Stomach smooth muscle (tissue), 2 donors: Measurements from ENCODE around the gene GALNT18.

ENCODE experiments used
- H3K27ac ChIP-seq: one replicate; pipeline ENCODE4 v1.7.0; 2013; ENCODE audit warnings: mild to moderate bottlenecking, low read length, inconsistent platforms
- H3K27me3 ChIP-seq, 2 donors: one replicate each; pipeline ENCODE4 v1.7.0; 2013; ENCODE audit warnings: low read length in 2 of 2; ENCODE audit not compliant: insufficient read depth in 2 of 2, control insufficient read depth in 1 of 2
- H3K36me3 ChIP-seq, 2 donors: one replicate each; pipeline ENCODE4 v1.7.0; 2013; ENCODE audit warnings: low read length in 2 of 2; ENCODE audit not compliant: control insufficient read depth in 2 of 2, insufficient read depth in 2 of 2
- H3K4me1 ChIP-seq: one replicate; pipeline ENCODE4 v1.7.0; 2013; ENCODE audit warnings: low read length; ENCODE audit not compliant: control insufficient read depth, insufficient read depth
- H3K4me3 ChIP-seq, 2 donors: one replicate each; pipeline ENCODE4 v1.7.0; 2013; ENCODE audit warnings: low read length in 2 of 2
- H3K9ac ChIP-seq, 2 donors: one replicate each; pipeline ENCODE4 v1.7.0; 2013; ENCODE audit warnings: low read length in 2 of 2, mild to moderate bottlenecking in 1 of 2
- H3K9me3 ChIP-seq, 2 donors: one replicate each; pipeline ENCODE4 v1.7.0; 2013; ENCODE audit warnings: low read length in 2 of 2; ENCODE audit not compliant: control insufficient read depth in 2 of 2
- donor health status: healthy.
- donor health status: Pancreatic carcinoma.

The GALNT18 gene

DNA sequence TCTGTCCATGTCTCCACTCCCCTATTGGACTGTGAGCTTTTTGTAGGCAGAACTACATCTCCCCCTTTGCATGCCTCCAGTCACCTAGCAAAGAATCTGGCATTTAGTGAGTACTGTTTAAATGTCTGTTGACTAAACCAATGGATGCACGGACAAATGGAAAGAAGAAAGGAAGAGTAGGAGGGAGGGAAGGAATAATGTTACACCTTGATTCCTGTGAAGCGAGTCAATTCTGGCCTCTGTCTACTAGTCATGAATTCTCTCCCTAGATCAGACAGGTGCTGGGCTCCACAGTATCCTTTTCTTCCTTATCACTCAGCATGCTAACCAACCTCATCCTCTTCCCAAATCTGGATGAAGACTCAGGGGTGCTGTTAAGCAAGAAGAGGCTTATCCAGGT is 33.6 kb downstream of the GALNT18 start:
- Histone ChIP-seq H3K27me3 (no peaks in the 10 kb centered on the region), H3K36me3 (no peaks in the 10 kb centered on the region), H3K4me3 (no peak overlapping the region), H3K9ac (no peak overlapping the region), H3K27ac (no peak overlapping the region), H3K4me1 (no peaks in the 10 kb centered on the region), H3K9me3 (no peaks in the 10 kb centered on the region)

DNA sequence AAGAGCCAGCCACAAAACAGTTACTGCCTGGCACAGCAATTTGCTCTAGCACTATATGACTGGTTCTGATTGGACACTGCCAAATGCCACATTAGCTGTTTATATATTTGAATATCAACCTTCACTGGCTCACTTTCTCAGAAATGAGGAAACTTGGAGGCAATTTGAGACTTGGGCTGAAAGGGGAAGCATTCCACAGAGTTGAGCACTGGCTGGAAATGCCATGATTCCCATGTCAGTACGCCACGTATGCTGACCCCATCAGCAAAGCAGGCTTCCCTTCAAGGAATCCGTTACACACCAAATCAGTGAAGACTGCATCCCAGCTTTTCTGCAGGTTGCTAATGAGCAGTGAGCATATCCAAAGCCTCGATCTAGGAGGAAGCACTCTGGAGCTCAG is 34.7 kb downstream of the GALNT18 start:
- H3K36me3 ChIP-seq = no peaks in the 10 kb centered on the region
- H3K9ac ChIP-seq = no peak overlapping the region
- no peaks in the 10 kb centered on the region for H3K4me1 ChIP-seq
- no peak overlapping the region for H3K4me3 ChIP-seq
- H3K9me3 ChIP-seq = no peaks in the 10 kb centered on the region
- no peak overlapping the region for H3K27ac ChIP-seq
- no peaks in the 10 kb centered on the region for H3K27me3 ChIP-seq

DNA sequence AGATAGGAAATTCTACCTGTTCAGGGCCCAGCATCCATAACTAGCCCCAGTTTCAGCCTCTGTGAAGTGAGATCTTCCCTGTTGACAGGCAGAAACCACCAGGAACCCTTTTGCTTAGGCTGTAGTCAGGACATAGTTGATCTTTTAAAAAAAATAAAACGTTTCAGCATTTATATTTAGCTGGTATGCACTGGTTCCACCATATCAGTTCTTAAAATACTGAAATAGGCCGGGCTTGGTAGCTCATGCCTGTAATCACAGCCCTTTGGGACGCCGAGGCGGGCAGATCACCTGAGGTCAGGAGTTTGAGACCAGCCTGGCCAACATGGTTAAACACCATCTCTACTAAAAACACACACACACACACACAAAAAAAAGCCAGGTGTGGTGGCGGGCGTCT is 35.3 kb downstream of the GALNT18 start:
- H3K36me3 ChIP-seq = no peaks in the 10 kb centered on the region
- H3K4me1 ChIP-seq = no peaks in the 10 kb centered on the region
- no peaks in the 10 kb centered on the region for H3K9me3 ChIP-seq
- H3K9ac ChIP-seq = no peak overlapping the region
- H3K4me3 ChIP-seq = no peak overlapping the region
- no peaks in the 10 kb centered on the region for H3K27me3 ChIP-seq
- H3K27ac ChIP-seq = no peak overlapping the region

DNA sequence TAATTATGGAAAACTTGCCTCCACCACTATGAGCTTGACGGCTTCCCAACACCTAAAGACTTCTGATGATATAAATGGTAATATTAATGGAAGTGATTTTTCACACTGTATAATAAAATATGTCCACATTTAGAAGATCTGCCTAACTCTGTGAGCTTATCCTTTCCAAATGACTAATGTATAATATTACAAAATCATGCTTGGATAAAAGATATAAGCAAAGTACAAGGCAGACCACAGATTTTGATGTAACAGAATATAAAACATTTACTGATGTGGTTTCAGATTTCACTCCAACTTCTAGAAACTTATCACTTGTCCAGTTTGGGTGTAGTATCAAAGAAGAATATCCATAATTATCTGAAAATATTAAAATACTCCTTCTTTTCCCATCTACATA is 36.9 kb downstream of the GALNT18 start:
- Histone ChIP-seq H3K9me3 (no peaks in the 10 kb centered on the region), H3K27me3 (no peaks in the 10 kb centered on the region), H3K4me1 (no peaks in the 10 kb centered on the region), H3K27ac (no peak overlapping the region), H3K9ac (no peak overlapping the region), H3K36me3 (no peaks in the 10 kb centered on the region), H3K4me3 (no peak overlapping the region)

DNA sequence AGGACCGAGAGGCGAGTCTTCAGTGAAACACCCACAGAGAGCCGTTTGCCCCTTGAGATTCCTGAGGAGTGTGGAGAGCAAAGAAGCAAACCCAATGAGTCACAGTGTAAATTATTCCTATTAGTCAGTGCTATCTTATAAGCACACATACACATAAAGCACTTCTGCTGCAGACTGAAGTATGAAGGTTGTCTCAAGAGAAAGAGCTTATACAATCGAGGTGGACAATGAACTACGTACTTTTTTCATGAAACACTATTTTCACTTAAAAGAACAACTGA is 37.3 kb downstream of the GALNT18 start:
- no peaks in the 10 kb centered on the region for H3K27me3 ChIP-seq
- H3K9ac ChIP-seq = no peak overlapping the region
- H3K36me3 ChIP-seq = no peaks in the 10 kb centered on the region
- no peaks in the 10 kb centered on the region for H3K4me1 ChIP-seq
- no peak overlapping the region for H3K27ac ChIP-seq
- no peak overlapping the region for H3K4me3 ChIP-seq
- H3K9me3 ChIP-seq = no peaks in the 10 kb centered on the region

DNA sequence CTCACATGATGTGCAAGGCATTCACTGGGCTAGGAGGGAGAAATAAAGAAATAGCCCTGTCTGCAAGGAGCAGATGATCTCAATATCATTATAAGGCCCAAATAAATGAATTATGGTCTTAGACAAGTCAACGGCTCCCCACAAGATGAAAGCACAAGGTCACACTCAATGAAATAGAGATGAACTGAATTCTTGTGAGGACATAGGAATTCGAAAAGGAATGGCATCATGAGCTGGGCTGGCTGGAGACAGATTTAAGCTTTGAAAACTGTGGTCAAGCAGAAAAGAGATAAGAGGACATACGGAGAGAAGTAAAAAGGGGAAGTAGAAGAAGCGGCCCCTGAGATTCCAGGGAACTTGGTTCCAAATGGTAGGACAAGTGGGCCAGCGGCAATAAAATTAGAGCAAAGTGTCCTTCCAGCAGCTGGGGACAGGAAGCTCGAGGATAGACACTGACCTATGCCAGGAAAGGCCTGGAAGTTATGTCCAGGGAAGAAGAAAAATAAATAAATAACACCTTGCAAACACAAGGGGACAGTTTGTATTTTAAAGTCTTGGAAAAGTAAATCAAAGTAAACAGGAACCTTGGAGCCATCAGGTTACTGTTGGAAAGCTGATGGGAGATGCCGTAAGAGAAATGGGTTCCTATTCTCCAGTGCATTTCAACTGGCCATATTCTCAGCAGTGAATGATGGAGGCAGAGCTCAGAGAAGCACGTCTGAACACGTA is 37.8 kb downstream of the GALNT18 start:
- Histone ChIP-seq H3K36me3 (no peaks in the 10 kb centered on the region), H3K27ac (no peak overlapping the region)

DNA sequence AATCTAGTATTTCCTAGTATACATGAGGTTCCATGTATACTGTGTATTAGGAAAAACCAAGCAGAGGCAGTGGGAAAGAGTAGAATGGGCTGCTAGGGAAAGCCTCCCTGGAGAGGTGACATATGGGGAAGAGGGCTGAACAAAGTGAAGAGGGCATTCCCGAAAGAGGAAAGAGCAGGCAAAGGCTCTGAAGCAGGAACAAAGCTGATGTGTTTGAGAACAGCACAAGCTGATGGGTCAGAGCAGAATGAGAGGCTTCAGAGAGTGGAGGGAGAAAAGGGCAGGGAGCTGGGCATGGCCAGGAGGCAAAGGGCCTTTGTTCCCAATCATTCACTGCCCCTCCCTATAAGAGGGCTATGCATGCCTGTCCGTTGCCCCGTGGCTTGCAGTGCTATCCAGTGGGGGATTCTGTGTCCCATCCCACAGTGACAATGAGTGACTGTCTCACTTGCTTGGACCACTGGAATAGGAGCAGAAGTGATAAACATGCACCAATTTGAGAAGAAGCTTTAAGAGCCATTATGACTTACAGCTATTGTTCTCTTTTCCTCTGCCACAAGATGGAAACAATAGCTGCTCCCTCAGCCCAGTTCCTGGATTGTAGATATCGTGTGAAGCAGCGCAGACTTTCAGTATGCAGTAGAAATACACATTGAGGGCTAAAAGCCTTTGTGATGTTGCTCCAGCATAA is 39.6 kb downstream of the GALNT18 start:
- H3K36me3 ChIP-seq = no peaks in the 10 kb centered on the region
- no peak overlapping the region for H3K4me3 ChIP-seq
- no peak overlapping the region for H3K27ac ChIP-seq
- peaks cover 5% of the 10 kb centered on the region for H3K4me1 ChIP-seq
- no peaks in the 10 kb centered on the region for H3K27me3 ChIP-seq
- no peaks in the 10 kb centered on the region for H3K9me3 ChIP-seq
- H3K9ac ChIP-seq = no peak overlapping the region

More for the DNA sequence above, 37.8 kb downstream of the GALNT18 start:
- no peak overlapping the region for H3K4me3 ChIP-seq
- peaks cover 3% of the 10 kb centered on the region for H3K4me1 ChIP-seq
- no peak overlapping the region for H3K9ac ChIP-seq
- no peaks in the 10 kb centered on the region for H3K9me3 ChIP-seq
- H3K27me3 ChIP-seq = no peaks in the 10 kb centered on the region

DNA sequence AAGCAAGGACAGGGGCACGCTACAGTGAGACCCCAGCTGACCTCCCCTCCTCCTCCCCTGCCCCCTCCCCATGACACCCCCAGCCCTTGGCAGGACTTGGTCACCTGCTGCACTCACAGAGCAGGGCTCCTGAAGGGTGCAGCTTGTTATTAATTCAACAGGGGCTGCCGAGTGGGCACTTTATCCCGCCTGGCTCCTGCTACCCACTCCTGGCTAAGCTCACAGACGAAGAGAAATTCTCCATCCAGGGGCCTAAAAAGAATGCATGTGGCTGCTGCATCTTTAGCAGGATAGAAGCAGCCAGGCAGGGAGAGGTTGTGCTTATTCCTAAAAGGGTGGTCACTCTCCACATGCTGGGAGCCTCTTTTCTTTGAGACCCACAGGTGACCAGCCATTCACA is 40.3 kb downstream of the GALNT18 start:
- H3K4me3 ChIP-seq = no peak overlapping the region
- no peak overlapping the region for H3K27ac ChIP-seq
- H3K4me1 ChIP-seq = peaks cover 9% of the 10 kb centered on the region
- no peaks in the 10 kb centered on the region for H3K36me3 ChIP-seq
- no peak overlapping the region for H3K9ac ChIP-seq
- H3K27me3 ChIP-seq = no peaks in the 10 kb centered on the region
- no peaks in the 10 kb centered on the region for H3K9me3 ChIP-seq

DNA sequence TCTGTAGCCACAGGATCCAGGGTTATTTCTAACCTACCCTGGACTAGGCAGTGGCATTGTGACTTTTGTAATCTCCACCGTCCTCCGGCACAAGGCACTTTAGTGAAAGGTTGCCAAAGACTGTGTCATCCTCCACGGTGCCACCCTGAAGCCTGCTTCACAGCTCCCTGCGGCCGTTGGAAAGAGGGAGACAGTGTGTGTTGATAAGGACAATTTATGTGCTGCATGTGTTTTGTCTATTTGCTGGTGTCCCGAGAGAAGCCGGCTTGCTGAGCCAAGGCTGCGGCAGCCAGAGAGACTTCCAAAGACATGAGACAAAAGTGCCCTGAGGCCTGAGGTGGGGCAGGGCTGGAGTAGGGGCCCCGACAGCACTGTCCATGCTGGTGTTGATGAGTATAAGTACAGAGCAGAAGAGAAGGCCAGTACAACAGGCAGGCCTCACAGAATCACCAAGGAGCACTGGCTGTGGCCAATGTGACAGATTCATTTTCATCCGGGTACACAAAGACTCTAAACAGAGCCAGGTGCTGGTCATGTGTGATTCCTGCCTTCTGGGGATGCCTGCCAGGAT is 40.9 kb downstream of the GALNT18 start:
- no peak overlapping the region for H3K9ac ChIP-seq
- no peak overlapping the region for H3K27ac ChIP-seq
- peaks cover 9% of the 10 kb centered on the region for H3K4me1 ChIP-seq

DNA sequence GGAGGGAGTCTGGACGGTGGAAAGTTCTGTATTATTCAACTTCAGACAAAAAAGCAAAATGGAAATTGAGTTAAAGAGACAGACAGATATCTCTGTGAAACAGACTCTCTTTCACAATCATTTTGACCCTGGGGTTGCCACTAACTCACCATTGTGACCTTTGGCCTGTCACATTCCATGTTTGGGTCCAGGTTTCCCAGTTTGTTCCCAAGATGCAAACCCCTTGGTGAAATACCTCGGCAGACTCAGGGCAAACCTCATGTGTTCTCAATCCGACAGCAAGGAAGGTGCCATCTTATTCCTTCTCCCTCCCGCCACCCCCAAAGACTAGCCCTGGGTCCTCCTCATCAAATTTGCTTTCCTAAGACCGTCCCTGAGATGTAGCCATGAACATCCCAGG is 41.8 kb downstream of the GALNT18 start:
- no peak overlapping the region for H3K9ac ChIP-seq
- no peaks in the 10 kb centered on the region for H3K9me3 ChIP-seq
- no peak overlapping the region for H3K27ac ChIP-seq
- no peak overlapping the region for H3K4me3 ChIP-seq
- no peaks in the 10 kb centered on the region for H3K27me3 ChIP-seq
- H3K36me3 ChIP-seq = no peaks in the 10 kb centered on the region
- peaks cover 9% of the 10 kb centered on the region for H3K4me1 ChIP-seq

More for the DNA sequence above, 40.9 kb downstream of the GALNT18 start:
- no peak overlapping the region for H3K4me3 ChIP-seq
- H3K27me3 ChIP-seq = no peaks in the 10 kb centered on the region
- no peaks in the 10 kb centered on the region for H3K9me3 ChIP-seq
- H3K36me3 ChIP-seq = no peaks in the 10 kb centered on the region
